OCI-LY1 (cell line): Measurements from ENCODE around the gene PRAMEF1.

Source experiments
- EZH2 ChIP-seq: fragments of 200-600 bp; sonication (generic), shearing (Covaris generic); IDR thresholded peaks from 2 replicates; pipeline ENCODE4 v1.8.0; 2017; ENCODE audit warnings: borderline replicate concordance, mixed run types, mild to moderate bottlenecking, antibody characterized with exemption, low read length, moderate library complexity, mixed read lengths
- TF ChIP-seq, protein P1 (sequence below): fragments of 200-600 bp; sonication (generic), shearing (Covaris generic); IDR thresholded peaks from 2 replicates; pipeline ENCODE4 v1.5.1; 2017; ENCODE audit warnings: mild to moderate bottlenecking, antibody characterized with exemption, low read length, moderate library complexity, mixed read lengths

- TF ChIP-seq, protein P1, sequence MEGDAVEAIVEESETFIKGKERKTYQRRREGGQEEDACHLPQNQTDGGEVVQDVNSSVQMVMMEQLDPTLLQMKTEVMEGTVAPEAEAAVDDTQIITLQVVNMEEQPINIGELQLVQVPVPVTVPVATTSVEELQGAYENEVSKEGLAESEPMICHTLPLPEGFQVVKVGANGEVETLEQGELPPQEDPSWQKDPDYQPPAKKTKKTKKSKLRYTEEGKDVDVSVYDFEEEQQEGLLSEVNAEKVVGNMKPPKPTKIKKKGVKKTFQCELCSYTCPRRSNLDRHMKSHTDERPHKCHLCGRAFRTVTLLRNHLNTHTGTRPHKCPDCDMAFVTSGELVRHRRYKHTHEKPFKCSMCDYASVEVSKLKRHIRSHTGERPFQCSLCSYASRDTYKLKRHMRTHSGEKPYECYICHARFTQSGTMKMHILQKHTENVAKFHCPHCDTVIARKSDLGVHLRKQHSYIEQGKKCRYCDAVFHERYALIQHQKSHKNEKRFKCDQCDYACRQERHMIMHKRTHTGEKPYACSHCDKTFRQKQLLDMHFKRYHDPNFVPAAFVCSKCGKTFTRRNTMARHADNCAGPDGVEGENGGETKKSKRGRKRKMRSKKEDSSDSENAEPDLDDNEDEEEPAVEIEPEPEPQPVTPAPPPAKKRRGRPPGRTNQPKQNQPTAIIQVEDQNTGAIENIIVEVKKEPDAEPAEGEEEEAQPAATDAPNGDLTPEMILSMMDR: no peak
- no peak for TF ChIP-seq EZH2
Measured at GRCh38 chr1:12769976-12770505, 21.2 kb upstream of the PRAMEF1 start.
